EL (cell line): Measurements from ENCODE around the gene TGFA.

Experiments used
- DNase-seq: peaks from one replicate; pipeline ENCODE4 v3.0.0-alpha.2; 2016

TGFA gene

GRCh38 chr2:70412294-70413070, 141.1 kb downstream of the TGFA start:
- no peak for DNase-seq

GRCh38 chr2:70411483-70412125, 142.0 kb downstream of the TGFA start:
- DNase-seq, result no peak

GRCh38 chr2:70403267-70404053, 150.2 kb downstream of the TGFA start:
- no peak for DNase-seq

GRCh38 chr2:70400539-70400938, 153.1 kb downstream of the TGFA start:
- DNase-seq, result no peak

GRCh38 chr2:70399046-70399445, 154.6 kb downstream of the TGFA start:
- DNase-seq, result no peak
